HG03280 (cell line): ENCODE data around the gene ST3GAL3.
"Not testable (repeated sequence)": the region's sequence is repeated elsewhere in the genome, so short reads cannot be mapped to it uniquely, and the experiment has no call there.

ENCODE experiments used
- ATAC-seq: cut with Tn5 transposase; IDR thresholded peaks from one replicate; pipeline ENCODE4 v1.9.1; 2021; ENCODE audit warnings: mild to moderate bottlenecking, moderate library complexity; ENCODE audit not compliant: unreplicated experiment

ST3GAL3 gene

GRCh38 chr1:43753422-43753821, 46.1 kb downstream of the ST3GAL3 start:
- ATAC-seq, result no peak

DNA sequence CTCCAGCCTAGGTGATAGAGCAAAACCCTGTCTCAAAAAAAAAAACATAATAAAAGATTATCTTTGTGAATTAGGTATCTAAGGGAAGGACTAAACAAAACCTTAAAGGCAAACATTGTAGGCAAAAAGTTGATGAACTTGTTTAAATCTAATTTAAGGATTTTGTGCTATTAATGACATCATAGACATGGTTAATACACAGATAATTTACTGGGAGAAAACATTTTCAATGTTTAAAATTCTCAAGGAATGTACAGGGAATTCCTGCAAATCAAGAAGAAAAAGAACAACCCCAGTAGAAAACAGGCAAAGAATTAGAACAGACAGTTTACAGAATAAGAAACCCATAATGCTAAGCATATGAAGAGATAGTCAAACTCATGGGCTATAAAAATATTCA, 47.6 kb downstream of the ST3GAL3 start:
- ATAC-seq, result no peak

DNA sequence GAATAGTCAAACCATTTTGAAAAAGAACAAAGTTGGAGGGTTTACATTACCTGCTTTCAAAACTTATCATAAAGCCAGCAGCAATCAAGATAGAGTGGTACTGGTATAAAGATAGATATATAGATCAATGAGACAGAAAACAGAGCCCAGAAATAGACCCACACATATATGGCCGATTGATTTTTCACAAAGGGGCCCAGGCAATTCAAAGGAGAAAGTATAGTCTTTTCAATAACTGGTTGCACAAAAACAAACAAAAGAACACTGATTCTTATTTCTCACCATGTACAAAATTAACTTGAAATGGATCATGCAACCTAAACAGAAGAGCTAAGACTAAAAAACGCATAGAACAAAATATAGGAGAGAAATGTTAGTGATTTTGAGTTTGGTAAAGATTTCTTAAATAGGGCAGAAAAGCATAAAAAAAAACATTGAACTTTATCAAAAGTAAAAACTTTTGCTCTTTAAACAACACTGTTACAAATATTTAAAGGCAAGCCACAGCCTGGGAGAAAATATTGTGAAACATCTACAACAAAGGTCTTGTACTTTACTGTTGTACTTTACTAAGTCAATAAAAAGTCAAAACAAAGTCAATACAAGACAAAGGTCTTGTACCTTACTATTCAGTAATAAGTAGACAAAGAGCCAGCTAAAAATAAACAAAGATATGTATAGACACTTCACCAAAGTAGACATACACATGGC, 50.2 kb downstream of the ST3GAL3 start:
- no peak for ATAC-seq

- ATAC-seq, result no peak
Observed at GRCh38 chr1:43760745-43761317, 53.5 kb downstream of the ST3GAL3 start.

- ATAC-seq, result no peak
Observed at GRCh38 chr1:43763497-43763973, 56.2 kb downstream of the ST3GAL3 start.

DNA sequence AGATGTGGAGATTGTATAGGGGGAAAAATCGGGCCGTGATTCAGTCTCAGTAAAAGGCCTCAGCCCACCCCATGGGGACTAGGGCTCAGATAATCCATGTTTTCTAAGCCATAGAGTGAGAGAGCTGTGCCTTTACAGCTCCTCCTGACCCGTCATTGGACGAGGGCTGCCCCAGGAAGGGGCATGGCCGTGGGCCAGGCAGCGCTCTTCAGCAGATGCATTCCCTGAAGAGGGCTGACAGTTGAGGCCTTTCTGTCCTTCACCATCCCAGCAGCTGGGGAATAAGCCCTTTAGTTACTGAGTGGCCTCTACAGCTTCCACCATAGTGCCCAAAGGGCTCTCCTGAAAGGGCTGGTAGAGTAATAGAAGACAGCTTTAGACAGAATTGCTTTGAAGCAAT, 57.2 kb downstream of the ST3GAL3 start:
- no peak for ATAC-seq

GRCh38 chr1:43766086-43766784, 58.9 kb downstream of the ST3GAL3 start:
- no peak for ATAC-seq

GRCh38 chr1:43766818-43767525, 59.6 kb downstream of the ST3GAL3 start:
- no peak for ATAC-seq

- no peak for ATAC-seq
Observed at GRCh38 chr1:43768168-43768567, 60.8 kb downstream of the ST3GAL3 start.

GRCh38 chr1:43769350-43769908, 62.1 kb downstream of the ST3GAL3 start:
- no peak for ATAC-seq

DNA sequence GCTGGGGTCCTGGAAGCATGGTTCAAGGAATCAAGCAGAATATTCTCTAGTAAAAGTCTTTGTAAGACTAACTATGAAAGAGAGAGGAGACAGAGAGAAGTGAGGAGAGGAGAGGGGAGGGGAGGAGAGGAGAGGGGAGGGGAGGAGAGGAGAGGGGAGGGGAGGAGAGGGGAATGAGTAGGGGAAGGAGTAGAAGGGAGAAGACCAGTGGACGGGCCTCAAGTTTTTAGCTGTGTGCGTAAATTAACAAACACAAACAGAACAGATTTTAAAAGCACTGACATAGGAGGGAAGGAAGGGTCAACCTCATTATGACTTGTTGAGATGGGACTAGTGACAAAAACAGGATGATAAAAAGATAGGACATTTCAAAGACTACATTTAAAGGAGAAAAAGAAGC, 62.8 kb downstream of the ST3GAL3 start:
- ATAC-seq, result no peak

DNA sequence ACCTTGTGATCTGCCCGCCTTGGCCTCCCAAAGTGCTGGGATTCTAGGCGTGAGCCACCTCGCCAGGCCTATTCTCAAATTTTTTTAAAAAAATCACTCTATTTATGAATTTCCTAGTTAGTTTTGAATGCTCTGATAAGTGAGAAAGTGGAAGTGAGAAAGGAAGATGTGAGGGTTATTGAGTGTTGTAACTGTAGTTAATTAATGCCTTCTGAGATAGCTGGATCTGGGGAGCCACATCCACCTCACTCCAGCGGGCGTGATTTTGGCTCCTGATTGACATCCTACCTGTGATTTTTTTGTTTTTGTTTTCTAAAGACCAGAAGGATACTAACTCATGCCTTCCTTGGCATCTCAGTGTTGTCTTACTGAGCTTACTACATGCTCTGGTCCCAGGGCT, 65.6 kb downstream of the ST3GAL3 start:
- ATAC-seq, result no peak

DNA sequence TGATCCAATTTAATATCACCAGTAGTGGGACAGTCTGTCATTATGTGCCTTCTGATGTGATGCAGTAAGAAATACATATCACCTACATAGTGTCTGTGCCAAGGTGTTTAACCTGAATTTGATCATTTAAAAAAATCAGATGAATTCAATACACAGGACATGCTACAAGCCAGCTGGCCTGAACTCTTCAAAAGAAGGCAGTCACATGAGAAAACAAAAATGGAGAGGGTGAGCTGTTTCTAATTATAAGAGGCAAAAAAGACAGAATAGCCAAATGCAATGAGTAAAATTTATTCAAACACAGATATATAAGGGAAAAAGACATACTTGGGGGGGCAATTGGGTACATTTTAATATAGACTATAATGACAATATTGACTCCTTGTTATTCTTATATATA, 66.5 kb downstream of the ST3GAL3 start:
- no peak for ATAC-seq

DNA sequence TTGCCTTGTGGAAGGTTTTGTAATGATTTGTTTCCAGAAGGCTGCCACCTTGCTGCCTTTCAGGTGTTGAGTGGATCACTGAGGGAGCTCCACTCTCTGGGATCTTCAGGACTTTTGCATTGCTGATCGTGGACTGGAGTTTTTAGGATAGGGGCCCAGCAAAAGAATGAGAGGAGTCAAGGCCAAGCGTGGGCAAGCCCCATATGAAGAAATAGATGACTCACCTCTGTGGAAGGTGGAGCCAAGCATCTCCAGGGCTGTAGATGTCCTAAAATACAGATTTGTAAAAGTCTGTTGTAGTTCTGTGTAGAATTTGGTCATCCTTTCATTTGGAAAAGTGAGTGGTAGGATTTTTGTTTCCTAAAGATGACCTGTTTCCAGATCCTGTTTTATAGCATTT, 67.0 kb downstream of the ST3GAL3 start:
- ATAC-seq, result no peak

- ATAC-seq, result no peak
Observed at GRCh38 chr1:43776043-43776761, 68.9 kb downstream of the ST3GAL3 start.

GRCh38 chr1:43777916-43778315, 70.6 kb downstream of the ST3GAL3 start:
- ATAC-seq, result not testable (repeated sequence)

DNA sequence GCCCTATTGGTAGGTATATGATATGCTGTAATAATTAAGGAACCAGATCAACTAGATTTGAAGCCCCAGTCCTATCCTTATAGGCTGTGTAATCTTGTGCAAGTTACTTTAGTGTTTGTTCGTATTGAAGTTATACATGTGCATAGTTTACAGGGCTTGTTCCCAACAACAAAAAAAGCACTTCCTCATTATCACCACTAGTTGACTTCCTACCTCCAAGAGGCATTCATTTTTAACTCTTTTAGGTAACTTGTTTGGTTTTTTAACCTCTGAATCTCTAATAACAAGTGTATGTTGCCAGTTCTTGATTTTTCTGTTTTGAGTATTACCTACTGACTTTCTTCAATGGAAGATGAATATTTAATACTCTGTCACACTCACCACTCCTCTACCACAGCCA, 71.9 kb downstream of the ST3GAL3 start:
- no peak for ATAC-seq

GRCh38 chr1:43779805-43780403, 72.6 kb downstream of the ST3GAL3 start:
- ATAC-seq, result no peak

DNA sequence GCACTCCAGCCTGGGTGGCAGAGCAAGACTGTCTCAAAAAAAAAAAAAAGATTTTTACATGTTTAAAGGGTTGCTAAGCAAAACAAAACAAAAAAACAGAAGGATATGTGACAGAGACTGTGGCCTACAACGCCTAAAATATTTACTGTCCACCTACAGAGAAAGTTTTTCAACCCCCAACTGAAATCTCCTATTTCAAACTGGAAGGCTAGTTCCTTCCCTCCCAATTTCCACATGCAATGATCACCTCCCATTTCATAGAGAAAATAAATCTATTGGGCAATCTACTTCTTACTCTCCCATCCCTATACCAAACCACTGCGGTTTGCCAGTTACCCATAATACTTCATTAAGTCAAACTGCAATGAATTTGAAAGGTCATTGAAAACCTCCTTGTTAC, 74.2 kb downstream of the ST3GAL3 start:
- no peak for ATAC-seq

DNA sequence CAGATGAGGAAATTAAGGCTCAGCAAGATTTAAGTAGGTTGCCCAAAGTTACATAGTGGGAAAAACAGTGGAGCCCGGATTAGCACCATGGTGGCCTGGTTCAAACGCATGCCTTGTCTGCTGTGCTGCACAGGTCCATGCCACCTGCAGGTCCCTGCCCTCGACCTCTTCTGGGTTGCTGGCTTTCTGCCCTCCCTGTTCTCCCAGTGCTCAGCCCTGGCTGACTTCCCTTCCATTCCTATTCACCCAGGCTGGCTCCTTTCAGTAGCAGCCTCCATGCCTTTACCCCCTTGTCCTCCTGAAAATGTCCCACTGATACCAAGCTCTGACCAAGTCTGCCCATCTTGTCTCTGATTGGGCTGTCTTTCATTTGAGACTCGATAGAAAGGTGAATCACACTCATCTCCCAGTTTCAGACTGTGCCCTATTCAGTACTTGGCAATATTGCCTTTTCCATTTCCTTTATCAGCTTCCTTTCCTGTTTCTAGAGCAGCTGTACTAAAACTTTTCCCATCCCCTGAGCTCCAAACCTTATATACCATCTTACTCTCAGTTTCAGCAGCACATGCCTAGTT, 75.8 kb downstream of the ST3GAL3 start:
- ATAC-seq, result no peak
